Left kidney (tissue), 2 donors: Measurements from ENCODE around the gene HVCN1. TPM values are rescaled to one million over a fixed set of nuclear protein-coding genes. Genes with fewer than 3 reads are reported as not detected.
"Not testable (repeated sequence)": the region's sequence is repeated elsewhere in the genome, so short reads cannot be mapped to it uniquely, and the experiment has no call there.

ENCODE experiments used
- DNase-seq: peaks from one replicate; pipeline ENCODE4 v3.0.0-alpha.2; 2013
- polyA plus RNA-seq: library from polyadenylated mRNA; unstranded; fragments of 120-200 nt; gene quantifications from one replicate; pipeline ENCODE4 v1.2.1, GENCODE V29; 2013; ENCODE audit not compliant: insufficient read length

HVCN1 gene
- polyA plus RNA-seq, 1 donor: 10.7 TPM

DNA sequence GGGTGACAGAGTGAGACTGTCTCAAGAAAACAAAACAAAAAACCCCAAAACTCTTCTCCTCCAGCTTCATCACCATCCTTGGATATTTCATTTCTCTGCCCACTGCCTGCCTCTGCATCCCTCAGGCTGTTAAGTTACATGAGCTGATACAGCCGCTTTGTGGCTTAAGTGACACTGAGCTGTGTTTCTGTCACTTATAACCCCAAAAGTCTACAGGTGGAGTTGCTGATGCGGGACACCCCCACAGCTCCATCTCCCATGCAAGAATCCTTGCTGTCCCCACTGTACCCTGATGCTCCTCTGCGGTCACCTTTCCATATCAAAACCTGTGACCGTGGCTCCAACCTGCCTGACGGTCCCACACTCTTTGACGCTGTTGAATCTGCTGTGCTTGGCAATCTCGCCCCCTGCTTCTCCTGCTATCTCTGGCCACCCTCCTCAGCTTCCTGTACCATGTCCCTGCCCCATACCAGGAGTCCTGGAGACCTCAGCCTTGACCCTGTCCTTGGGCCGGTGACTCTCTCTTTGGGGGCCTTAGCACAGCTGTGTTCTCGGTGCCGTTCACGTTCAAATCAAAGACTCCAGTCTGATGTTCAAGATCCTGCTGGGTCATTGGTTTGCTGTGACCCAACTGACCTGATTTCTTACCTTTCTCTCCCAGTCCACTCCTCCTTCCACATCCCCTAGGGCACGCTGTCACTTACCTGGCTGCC is 20.3 kb downstream of the HVCN1 start:
- DNase-seq: no peak

DNA sequence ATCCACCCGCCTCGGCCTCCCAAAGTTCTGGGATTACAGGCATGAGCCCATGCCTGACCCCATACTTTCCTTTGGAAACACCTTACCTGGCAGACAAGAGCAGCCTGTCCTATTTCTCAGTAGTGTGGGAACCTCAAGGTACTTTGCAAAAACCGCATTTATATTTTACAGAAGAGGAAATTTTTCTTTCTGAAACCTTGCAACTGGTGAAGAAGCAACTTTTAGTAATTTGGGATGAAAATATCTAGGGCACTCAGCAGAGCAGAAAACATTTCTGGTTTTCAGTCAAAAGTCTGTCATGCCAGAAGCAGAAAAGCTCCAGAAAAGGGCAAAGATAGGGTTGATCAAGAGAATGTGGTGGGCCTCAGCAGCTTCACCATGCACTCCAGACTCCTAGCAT is 21.2 kb downstream of the HVCN1 start:
- no peak for DNase-seq

DNA sequence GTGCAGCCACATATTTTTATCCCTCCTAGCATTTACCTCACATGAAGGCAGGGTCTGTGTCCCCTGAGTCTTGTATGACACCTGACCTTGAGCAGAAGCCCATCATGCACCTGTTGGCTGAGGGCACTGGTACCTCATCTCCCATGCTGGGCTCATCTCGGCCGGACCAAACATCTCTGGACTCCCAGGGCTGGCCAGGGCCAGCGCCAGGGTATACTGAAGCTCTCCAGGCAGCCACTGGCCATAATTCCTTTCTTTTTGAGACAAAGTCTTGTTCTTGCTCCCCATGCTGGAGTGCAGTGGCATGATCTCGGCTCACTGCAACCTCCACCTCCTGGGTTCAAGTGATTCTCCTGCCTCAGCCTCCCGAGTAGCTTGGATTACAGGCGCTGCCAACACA is 22.0 kb downstream of the HVCN1 start:
- DNase-seq: no peak

DNA sequence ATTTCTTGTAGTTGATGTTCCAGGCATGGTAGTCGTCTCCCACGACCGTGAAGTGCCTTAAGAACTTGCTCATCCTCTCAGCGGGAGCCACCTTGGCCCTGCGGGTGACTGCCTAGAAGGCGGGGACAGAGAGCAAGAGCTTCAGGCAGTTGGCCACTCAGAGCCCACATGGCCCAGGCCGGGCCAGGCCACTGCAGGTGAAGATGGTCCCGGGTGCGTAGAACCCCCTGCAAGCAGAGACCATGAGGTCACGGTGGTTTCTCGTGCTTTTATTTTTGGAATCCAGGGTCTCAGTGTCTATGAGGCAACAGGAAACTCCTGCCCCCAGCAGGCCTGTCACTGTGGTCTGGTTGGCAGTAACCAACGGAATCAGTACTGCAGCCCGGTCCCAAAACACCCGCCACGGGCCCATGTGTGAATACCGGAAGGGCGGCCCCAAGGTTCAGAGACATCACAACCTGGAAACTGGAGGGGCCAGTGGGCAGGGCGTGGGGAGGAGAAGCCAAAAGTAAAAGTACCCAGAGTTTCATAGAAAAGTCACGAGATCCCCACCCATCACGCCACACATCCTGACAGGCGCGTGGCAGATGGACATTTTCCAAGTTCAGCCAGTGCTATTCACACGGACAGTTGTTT is 27.5 kb downstream of the HVCN1 start:
- DNase-seq: no peak

DNA sequence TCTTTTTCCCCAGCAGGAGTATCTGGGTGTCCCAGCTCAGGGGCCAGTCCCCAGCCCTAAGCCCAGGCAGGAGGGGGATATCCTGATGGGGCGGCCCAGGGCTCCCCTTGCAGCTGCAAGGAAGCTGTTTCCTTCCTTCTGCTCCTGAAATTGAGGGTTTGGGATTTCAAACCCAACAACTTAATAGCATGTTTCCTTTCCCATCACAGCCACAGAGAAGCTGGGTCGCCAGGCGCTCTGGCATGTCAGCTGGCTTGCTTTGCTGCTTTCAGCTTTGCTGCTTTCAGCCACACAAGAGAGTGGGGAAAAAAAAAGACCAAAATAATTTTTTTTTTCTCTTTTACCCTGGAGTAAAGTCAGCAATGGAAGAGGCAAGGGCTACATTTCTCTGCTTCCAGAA is 30.0 kb downstream of the HVCN1 start:
- no peak for DNase-seq

DNA sequence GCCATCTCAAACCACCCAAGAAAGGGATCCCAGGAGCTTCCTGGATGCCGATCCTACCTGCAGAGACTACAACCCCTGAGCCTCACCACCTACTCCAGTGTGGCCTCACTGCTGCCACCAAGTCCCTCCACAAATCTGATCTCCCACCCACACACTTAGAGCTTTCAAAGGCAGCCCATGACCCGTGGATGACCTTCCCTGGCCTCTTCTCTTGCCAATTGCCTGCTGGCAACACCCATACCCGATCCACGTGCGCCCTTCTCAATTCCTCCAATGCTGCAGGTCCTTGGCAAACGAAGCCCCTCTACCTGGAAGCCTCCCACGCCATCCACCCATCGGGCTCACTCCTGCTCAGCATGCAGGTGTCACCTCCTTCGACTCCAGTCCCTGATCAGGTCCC is 30.7 kb downstream of the HVCN1 start:
- no peak for DNase-seq

DNA sequence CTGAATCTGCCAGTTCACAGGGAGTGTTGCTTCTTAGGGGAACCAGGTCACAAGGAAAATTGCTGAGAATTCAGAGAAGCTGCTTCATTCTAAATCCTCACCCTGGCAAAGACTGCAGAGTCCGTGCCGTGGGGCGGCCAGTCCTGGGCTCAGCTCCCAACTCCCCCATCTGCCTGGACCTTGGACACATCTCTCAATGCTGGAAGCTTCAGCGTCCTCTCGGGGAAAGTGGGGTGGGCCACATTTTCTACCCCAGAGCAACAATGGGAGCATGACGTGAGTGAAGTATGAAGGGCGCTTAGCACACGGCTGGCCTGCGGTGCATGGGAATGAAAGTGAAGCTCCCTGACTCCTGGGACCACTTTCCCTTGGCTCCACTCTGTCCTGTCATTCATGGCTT is 31.2 kb downstream of the HVCN1 start:
- DNase-seq: no peak

DNA sequence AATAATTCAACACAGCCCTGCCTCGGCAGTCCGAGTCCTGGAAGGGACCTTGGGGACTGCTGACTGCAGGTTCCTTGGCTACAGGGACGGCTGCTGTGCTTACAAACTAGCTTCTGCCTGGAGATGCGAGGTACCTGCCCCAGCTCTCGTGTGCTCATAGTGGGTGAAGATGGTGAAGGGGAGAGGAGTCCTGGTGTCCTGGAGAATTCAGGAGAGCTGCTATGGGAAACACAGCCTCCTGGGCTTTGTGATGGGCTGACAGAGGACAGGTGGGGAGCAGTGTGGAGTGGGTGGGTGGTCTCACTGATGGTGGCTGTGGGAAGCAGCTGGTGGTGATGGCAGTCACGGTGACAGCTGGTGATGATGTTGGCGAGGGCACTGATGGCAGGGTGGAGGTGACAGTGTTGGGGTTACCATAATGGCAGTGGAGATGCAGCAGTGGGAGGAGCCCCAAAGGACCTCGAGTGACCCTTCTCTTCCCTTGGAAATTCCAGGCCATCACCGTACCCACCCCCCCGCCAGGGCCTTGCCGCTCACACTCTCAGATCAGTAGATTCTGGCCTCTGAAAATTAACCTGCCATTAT is 32.8 kb downstream of the HVCN1 start:
- no peak for DNase-seq

DNA sequence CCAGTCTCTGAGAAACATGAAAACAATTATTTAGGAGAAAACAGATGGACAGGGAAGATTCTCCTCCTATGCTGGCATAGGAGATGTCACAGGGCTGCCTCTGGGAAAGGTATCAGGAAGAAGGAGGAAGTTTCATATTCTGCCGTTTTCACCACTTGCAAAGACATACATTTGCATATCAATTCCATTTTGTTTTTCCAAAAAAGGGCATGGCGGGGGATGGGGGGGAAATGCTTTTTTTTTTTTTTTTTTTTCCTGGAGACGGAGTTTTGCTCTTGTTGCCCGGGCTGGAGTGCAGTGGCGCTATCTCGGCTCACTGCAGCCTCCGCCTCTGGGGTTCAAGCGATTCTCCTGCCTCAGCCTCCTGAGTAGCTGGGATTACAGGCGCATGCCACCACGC is 34.7 kb downstream of the HVCN1 start:
- not testable (repeated sequence) for DNase-seq

DNA sequence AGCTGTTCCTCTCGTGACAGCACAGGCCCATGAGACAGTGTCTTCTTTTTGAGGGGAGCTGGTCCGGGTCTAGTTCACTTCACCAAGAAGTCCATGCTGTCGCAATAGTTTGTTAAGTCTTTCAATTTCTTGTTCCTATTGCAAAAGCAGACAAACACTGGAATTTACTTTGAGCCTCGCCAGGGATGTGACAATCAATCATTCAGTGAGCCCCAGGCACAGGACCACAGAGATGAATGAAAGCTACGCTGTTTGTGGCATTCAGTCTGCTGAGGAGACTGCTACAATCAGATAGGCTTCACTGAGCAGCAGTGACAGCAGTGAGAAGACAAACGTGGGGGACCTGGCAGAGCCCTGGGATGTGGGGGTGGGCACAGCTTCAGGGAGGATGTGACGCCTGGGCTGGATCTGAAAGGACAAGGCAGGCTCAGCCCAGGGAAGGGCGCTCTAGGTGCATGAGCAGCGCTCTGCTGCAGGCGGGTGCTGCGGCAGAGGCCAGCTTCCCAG is 39.5 kb downstream of the HVCN1 start:
- DNase-seq: peak; percentile 38

DNA sequence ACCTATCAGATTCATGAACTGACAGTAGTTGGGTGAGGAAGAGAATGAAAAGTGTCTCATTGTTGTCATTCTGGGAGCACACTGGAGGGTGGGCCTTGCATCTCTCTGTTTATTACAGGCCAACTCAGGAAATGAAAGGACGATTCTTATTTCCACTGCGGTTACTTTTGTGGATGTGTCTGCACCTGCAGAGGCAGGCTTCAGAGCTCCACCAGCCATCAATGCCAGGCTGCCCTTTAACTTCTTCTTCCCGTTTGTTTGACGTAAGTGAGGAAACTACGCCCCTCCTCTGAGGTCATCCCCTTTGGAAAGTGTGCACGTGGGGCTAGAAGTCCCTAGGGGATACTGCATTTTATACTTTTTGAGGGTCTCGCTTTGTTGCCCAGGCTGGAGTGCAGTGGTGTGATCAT is 41.3 kb downstream of the HVCN1 start:
- DNase-seq: no peak

DNA sequence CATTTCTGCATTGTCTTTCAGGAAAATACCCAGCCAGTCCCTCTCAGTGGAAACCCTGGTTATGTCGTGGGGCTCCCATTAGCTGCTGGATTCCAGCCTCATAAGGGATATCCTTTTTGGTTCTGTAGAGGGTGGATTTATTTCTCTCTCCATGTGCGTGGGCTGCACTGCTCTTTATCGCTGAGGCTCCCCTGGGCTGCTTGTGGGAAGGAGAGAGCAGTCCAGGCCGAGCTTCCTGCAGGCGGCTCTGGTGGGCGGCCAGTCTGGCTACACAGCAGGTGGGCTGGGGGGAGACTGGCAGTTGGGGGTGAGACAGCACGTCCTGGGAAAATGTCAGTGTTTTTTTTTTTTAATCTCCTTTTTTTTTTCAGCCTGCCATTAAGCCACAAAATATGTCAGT is 47.4 kb downstream of the HVCN1 start:
- DNase-seq: peak; percentile 21

DNA sequence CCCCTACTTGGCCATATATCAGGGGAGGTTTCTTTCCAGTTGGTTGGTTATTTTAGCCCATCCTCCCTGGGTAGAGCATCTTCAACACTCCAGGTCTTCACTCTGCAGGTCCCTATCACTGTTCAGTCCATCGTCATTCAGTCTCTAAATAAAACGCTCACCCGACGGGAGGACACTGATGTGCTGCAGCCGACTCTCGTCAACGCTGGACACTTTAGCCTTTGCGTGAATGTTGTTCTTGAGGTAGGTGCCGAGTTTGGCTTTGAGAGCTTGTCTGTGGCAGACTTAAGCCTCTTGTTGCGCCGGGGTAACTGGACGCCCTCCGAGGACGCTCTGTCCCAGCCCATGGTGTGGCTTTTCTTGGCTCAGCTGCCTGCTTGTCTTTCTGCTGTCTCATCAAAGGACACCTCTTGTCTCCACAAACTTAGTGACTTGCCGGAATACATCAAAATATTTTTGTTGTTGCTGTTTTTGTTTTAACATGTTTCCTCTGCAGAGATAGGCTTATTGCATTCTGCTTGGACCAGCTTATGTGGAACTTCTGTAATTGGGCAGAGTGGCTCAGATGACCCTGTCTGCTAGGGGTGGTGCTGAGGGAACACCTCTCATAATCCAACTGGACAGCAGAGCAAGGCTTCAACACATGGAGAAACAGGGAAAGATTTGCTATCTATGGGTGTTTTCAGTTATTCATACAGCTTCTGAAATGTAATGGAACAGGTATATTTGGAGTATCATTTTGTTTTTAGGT is 48.5 kb downstream of the HVCN1 start:
- no peak for DNase-seq

DNA sequence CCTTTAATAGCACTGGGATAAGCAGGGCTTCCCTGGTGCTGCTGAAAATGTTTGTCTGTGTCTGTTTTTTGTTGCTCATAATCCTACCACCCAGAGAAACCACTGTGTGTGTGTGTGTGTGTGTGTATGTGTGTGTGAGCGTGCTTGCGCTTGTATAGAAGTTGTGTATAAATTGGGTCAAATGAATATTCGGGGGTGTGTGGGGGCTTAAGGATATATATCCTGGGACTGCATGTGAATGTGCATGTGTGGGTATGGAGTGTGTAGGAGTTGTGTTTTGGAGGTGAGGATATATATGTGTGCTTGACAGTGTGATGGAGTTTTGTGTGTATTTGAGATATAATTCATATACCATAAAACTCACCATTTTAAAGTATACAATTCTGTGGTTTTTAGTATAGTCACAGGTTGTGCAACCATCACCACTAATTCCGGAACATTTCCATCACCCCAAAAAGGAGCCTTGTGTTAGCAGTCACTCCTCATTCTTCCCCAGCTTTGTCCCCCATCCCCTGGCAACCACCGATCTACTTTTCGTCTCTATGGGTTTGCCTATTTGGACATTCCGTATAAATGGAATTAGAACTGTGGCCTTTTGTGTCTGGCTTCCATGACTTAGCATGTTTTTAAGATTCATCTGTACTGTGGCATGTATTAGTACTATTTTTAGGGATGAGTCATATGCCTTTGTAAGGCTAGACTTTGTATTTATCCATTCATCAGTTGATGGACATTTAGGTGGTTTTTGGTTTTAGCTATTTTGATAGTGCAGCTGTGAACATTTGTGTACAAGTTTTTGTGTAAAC is 49.4 kb downstream of the HVCN1 start:
- DNase-seq: no peak

DNA sequence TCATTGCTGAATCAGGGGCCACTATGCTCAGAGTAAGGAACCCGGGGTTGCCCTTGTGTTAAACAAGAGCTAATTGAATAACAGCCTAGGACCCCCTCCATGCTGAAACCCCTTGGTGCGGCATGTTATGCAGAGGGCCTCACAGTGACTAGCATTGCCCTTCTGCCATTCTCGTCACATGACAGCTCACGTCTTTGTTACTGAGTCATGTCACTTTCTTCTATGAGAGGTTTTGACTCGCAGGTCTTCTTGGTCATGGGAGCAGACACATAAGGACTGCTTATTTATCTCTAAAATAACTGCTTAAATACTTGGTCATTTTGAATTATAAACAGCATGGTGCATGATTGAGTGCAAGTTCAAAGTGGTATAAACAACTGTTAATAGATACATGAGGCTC is 50.1 kb downstream of the HVCN1 start:
- no peak for DNase-seq

DNA sequence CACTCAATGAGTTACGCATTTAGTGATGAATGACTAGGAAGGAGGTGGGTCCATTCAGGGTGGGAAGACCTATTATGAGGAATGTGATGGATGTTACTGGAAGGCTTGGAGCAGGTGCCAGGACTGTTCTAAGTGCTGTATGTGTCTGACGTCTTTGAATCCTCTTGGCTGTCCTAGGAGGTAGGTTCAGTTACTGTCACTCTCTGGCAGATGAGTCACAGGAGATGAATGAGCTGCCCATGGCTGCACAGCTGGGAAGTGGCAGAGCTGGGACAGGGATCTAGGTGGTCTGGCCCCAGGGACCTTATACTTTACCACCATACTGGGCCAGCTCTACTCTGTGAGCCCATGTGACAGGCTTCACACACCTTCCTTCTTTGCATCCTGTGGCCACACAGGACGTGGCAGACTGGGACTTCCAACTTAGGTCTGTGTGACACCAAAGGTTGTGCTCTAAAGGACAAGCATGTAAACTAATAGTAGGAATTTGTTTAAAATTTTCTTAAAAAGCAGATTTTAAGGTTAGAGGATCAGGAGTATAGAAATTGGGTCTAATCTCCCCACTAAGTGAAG is 51.0 kb downstream of the HVCN1 start:
- DNase-seq: no peak

DNA sequence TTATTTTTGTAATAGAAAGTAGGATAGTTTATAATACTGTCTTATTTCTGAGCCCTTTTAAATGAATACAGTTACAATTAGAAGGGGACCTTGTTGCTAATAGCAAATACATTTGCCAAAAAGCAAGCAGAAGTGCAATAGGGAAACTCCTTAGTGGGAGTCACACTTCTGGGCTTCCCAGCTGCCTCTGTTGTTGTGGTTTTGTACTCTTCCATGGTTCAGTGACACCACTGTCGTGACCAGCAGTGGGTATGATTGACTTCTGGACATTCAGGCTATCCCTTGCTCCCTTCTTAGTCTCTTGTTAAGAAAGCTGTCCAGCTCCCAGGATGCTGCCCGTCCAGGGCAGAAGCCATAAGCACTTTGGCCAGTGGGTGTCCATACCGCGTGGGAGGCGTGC is 52.4 kb downstream of the HVCN1 start:
- DNase-seq: no peak

DNA sequence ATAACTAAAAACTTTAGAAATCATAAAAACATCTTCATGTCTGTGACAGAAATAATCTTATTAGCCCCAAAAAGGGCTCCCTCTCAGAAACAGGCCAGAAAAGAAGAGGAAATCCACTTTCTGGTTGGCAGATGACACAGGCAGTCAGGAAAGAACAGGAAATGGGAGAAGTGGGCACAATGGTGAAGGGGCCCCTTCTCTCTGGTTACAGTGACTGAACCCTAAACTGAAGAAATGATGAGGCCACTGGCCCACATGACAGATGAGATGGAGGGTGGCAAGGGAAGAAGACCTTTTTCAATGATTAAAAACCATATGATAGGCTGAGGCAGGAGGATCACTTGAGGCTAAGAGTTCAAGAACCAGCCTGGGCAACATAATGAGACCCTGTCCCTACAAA is 53.9 kb downstream of the HVCN1 start:
- no peak for DNase-seq

DNA sequence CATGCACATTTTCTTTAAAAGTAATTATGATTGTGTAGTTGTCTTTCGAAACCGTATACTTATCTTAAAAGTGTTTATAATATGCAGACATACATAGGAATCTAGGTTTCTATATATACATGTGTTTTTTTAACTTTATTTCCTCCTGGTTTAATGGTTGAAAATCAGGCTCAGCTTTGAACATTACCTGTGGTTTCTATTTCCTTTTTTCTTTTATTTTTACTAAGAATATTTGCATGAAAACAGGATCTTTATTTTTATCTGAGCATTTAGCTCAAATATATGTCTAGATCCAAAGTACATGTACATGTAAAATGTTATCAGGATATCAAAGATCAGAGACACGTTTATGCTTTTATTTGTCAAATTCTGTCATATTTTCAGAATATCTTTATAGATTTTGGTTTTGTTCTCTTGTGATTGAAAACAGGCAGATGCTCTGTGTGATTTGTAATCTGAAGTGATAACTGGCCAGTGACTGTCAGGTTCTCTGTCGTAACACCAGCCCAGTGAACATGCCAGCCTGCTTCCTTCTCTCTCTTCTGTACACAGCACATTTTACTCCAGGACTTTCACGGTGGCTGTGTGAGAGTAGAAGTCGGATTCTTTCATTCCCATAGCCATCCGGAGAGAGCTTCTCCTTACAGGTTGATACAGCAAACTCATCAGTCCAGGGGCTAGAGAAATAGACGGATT is 61.3 kb downstream of the HVCN1 start:
- no peak for DNase-seq

DNA sequence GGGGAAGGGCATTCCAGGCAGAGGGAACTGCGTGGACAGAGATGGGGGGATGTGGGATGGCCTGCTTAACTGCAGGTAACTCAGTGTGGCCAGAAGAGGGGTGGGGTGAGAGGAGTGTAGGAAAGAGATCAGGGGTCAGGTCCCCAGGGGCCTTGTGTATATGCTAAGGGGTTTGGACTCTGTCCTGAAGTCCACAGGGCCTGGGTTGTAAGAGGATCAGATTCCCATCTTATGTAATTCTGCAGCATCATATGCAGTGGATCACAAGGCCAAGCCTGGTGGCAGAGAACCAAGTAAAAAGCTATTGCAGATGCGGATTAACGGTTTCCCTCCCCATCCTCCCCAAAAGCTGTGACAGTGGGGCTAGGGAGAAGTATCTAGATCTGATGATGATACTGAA is 66.3 kb downstream of the HVCN1 start:
- no peak for DNase-seq

DNA sequence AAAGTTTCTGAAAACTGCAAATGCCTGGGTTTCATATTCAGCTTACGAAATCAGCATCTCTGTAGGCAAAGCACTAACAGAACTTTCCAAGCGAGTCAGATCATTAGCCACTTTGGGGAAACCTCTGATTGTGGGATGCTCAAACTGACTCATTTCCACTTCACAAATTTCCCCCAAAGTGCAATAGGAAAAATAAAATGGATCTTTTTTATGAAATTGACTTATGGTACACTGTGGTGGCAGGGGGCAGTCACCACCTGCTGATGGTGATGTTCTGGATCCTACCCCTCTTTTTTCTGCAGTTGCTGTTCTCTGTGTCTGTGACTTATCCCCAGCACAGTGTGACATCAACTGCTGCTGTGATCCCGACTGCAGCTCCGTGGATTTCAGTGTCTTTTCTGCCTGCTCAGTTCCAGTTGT is 69.4 kb downstream of the HVCN1 start:
- DNase-seq: no peak
